Common myeloid progenitor, CD34-positive (primary cell): Measurements from ENCODE around the gene TSFM.

Experiments
- CTCF ChIA-PET: fragments of 350-600 bp; sonication (Branson Sonifier 250); formaldehyde crosslinking; loops from one replicate; lab custom pipeline; 2021; ENCODE audit warnings: antibody characterized with exemption; lab: Charles Lee
- POLR2A ChIA-PET: fragments of 350-600 bp; sonication (Branson Sonifier 250); formaldehyde crosslinking; loops from one replicate; lab custom pipeline; 2021; ENCODE audit warnings: antibody characterized with exemption; lab: Charles Lee
- DNase-seq, 3 donors: peaks; one replicate each; pipeline versions ENCODE4 v3.0.0 to v3.0.0-alpha.2; 2013
- H3K27ac ChIP-seq, 2 experiments: 1 replicate in 1 of 2; 2 replicates in 1 of 2; pipeline ENCODE4 v1.7.0; 2013; ENCODE audit warnings: inconsistent platforms in 2 of 2, low read length in 2 of 2, mild to moderate bottlenecking in 2 of 2, low read depth in 1 of 2, moderate library complexity in 1 of 2; ENCODE audit not compliant: severe bottlenecking in 2 of 2, insufficient read depth in 1 of 2, poor library complexity in 1 of 2
- H3K27me3 ChIP-seq, 5 experiments: replicated peaks in 2 of 5; 1 replicate in 3 of 5; 2 replicates in 2 of 5; pipeline versions ENCODE4 v1.6.1 to v1.7.0; 2013; ENCODE audit warnings: low read length in 4 of 5, mild to moderate bottlenecking in 2 of 5, moderate library complexity in 2 of 5, inconsistent platforms in 1 of 5; ENCODE audit not compliant: insufficient read depth in 5 of 5, control insufficient read depth in 4 of 5
- H3K36me3 ChIP-seq, 4 experiments: 1 replicate in 2 of 4; 2 replicates in 2 of 4; pipeline versions ENCODE4 v1.6.1 to v1.7.0; 2013; ENCODE audit warnings: low read length in 3 of 4, control low read depth in 1 of 4, mild to moderate bottlenecking in 1 of 4; ENCODE audit not compliant: control insufficient read depth in 4 of 4, insufficient read depth in 4 of 4
- H3K4me1 ChIP-seq, 4 experiments: 1 replicate in 3 of 4; 2 replicates in 1 of 4; pipeline versions ENCODE4 v1.6.1 to v1.7.1; 2013; ENCODE audit warnings: low read length in 3 of 4, mild to moderate bottlenecking in 3 of 4, control low read depth in 1 of 4, inconsistent platforms in 1 of 4, moderate library complexity in 1 of 4; ENCODE audit not compliant: control insufficient read depth in 4 of 4, insufficient read depth in 4 of 4; ENCODE audit errors: control extremely low read depth in 1 of 4
- H3K4me3 ChIP-seq, 7 experiments: 1 replicate in 4 of 7; 2 replicates in 3 of 7; pipeline versions ENCODE4 v1.5.1 to v1.7.0; 2013; ENCODE audit warnings: mild to moderate bottlenecking in 7 of 7, low read length in 6 of 7, moderate library complexity in 6 of 7, inconsistent platforms in 2 of 7, low read depth in 2 of 7, control low read depth in 1 of 7; ENCODE audit not compliant: insufficient read depth in 4 of 7, control insufficient read depth in 1 of 7; ENCODE audit errors: extremely low read depth in 1 of 7
- H3K9me3 ChIP-seq, 5 experiments: 1 replicate in 4 of 5; 2 replicates in 1 of 5; pipeline versions ENCODE4 v1.6.1 to v1.7.1; 2013; ENCODE audit warnings: low read length in 4 of 5, mild to moderate bottlenecking in 2 of 5, inconsistent platforms in 1 of 5, low read depth in 1 of 5, moderate library complexity in 1 of 5; ENCODE audit not compliant: control insufficient read depth in 4 of 5, insufficient read depth in 2 of 5; ENCODE audit errors: control extremely low read depth in 1 of 5
- WGBS: methylation state at CpG from one replicate; pipeline ENCODE4 v1.1.5; 2013; ENCODE audit not compliant: insufficient coverage; 5-methylcytosine and 5-hydroxymethylcytosine counted together

Gene TSFM

GRCh38 chr12:57811028-57811755, 28.6 kb downstream of the TSFM start:
- Histone ChIP-seq H3K4me1 (no peaks in the 10 kb centered on the region), H3K9me3 (no peaks in the 10 kb centered on the region), H3K36me3 (peaks cover 3 to 22% (median 16%) of the 10 kb centered on the region in 4 experiments), H3K4me3 (no peak overlapping the region), H3K27ac (no peak overlapping the region), H3K27me3 (no peaks in the 10 kb centered on the region)
- no peak for DNase-seq
- POLR2A ChIA-PET: no interaction called here
- WGBS: 96% methylated on average over 10 of the region's 10 CpGs
- CTCF ChIA-PET: interaction anchor here (1.0 to 5.4 kb wide), 5 partner anchors 10 to 17 kb away, joined by 3 to 41 read pairs (median 8); no protein-coding TSS in a partner anchor

DNA sequence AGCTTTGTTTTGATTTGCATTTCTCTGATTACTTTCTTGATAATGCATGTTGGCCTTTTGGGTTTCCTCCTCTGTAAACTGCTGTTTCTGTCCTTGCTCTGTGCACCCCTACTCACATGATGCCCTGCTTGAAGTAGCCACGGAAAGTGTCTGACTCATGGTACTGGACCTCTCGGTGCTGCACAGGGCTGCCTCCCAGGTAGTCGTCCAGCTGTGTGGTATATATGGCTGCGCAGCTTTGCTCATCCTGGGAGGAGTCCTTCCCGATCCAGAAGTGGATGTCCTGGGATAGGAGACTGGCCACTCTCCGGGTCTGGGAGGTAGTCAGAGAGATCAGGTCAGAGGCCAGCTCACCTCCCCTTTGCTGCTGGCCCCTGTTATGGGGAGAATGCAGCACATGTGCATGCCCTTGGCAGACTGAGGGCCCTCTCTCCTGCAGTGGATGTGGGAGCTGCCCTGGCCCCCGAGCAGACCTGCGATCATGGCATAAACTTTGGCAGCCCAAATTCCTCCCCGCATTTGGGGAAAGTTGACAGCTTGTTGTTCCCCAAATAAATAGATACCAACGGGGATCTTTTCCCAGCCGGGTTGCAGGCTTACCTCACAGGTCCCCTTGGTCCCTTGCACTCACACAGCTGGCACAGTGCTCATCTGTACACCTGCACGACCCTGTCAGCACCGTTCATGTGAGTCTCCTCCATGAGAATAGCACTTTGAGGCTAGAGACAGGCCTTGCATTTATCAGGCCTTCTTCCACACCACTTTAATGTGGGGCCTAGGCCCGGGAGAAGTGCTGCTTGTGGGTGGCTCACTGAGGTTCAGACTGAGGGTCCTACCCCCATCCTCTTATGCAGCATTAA, 30.8 kb downstream of the TSFM start:
- POLR2A ChIA-PET: no interaction called here

DNA sequence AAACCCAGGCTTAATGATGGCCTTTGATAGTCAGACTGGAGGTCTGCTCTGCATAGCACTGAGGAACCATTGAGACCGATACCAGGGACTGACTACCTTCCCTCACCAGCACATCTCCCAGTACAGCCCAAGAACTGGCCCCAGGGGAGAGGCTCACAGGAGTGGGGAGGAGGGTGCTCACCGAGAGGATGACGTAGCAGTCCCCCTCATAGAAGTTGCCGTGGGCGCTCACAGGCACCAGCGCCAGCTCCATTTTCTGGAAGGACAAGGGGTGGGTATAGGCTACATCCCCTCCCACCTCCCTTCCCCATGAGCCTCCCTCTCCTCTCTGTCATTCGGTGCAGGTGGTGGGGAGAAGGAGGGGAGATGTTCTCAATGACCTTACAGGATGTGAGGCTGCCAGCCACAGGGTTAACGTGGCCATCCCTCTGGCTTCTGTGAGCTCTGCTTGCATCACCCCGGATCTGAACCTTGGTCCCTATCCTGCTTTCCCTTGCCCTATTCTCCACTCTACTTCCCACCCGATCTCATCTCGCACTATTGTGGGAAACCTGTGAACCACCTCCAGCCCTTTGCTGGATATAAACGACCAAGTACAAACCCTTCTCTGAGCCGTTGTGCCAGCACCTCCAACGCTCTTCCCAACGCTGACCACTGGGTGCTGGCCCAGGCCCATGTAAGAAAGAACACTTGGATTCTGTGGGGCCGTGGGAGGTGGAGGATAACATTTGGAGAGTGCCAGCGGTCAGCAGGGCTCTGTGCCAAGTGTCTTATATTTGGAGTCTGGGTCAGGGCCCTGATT, 31.6 kb downstream of the TSFM start:
- no peaks in the 10 kb centered on the region for H3K27me3 ChIP-seq
- WGBS: 100% methylated on average over 5 of the region's 17 CpGs
- H3K9me3 ChIP-seq: no peaks in the 10 kb centered on the region
- POLR2A ChIA-PET: no interaction called here
- no peak for DNase-seq
- H3K27ac ChIP-seq: no peak overlapping the region
- no peak overlapping the region for H3K4me3 ChIP-seq
- peaks cover 7 to 17% (median 8%) of the 10 kb centered on the region in 4 experiments for H3K36me3 ChIP-seq
- H3K4me1 ChIP-seq: peaks cover 0 to 10% (median 3%) of the 10 kb centered on the region in 4 experiments
- CTCF ChIA-PET: interaction anchor here (1.3 to 5.4 kb wide), 7 partner anchors 7 to 82 kb away, joined by 4 to 41 read pairs (median 8); no protein-coding TSS in a partner anchor

More for the DNA sequence above, 30.8 kb downstream of the TSFM start:
- H3K9me3 ChIP-seq: no peaks in the 10 kb centered on the region
- H3K27ac ChIP-seq: no peak overlapping the region
- DNase-seq: no peak
- H3K27me3 ChIP-seq: no peaks in the 10 kb centered on the region
- CTCF ChIA-PET: interaction anchor here (1.1 to 5.4 kb wide), 5 partner anchors 12 to 25 kb away, joined by 3 to 41 read pairs (median 6); no protein-coding TSS in a partner anchor
- peaks cover 0 to 10% (median 3%) of the 10 kb centered on the region in 4 experiments for H3K4me1 ChIP-seq
- H3K36me3 ChIP-seq: peaks cover 2 to 14% (median 5%) of the 10 kb centered on the region in 4 experiments
- WGBS: 97% methylated on average over 10 of the region's 14 CpGs
- H3K4me3 ChIP-seq: no peak overlapping the region

GRCh38 chr12:57815177-57816000, 32.8 kb downstream of the TSFM start:
- no peak for DNase-seq
- no peaks in the 10 kb centered on the region for H3K9me3 ChIP-seq
- ChIA-PET POLR2A (no interaction called here), CTCF (interaction anchor here (0.9 to 5.2 kb wide), 7 partner anchors 9 to 126 kb away, joined by 3 to 39 read pairs (median 5); partner anchors contain the start of gene ATP23)
- peaks cover 0 to 10% (median 3%) of the 10 kb centered on the region in 4 experiments for H3K4me1 ChIP-seq
- H3K27me3 ChIP-seq: no peaks in the 10 kb centered on the region
- peaks cover 7 to 20% (median 10%) of the 10 kb centered on the region in 4 experiments for H3K36me3 ChIP-seq
- H3K4me3 ChIP-seq: no peak overlapping the region
- 95% methylated on average over 9 of the region's 13 CpGs for WGBS
- no peak overlapping the region for H3K27ac ChIP-seq

DNA sequence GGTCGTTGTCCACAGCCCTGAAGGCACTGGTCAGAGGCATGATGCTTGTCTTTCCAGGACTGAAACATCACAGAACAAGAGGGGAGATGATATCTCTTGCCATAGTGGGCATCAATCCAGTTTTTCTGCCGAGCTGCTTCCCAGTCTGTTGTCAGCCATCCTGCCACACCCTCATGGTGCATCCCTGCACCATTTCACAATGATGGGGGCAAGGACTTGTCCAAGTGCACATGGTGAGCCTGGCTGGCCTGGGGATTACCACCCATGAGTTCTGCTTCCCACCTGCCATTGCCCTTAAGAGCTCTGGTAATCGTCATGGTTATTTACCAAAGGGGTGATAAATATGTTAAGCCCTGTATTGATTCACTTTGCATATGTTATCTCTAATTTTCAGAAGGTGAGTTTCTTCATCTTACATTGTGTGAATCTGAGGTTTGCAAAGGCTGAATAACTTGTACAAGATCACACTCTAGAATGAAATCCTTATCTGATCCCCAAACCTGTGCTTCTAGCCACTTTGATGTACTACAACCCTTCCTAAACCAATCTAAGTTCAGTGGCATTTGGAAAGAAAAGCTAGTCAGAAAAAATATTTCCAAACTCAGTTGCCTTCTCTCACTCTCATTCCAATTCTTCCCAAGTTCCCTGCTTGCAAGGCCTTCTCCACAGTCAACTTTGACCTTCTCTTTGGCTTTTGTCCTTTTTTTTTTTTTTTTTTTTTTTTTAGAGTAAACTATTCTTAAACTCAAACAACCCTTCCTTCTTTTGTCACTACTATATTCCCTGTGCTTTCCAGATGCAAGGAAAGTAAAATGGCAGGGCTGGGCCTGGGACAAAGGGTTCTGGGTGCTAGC, 33.6 kb downstream of the TSFM start:
- POLR2A ChIA-PET: no interaction called here
- peaks cover 7 to 21% (median 14%) of the 10 kb centered on the region in 4 experiments for H3K36me3 ChIP-seq
- H3K27me3 ChIP-seq: no peaks in the 10 kb centered on the region
- no peak overlapping the region for H3K27ac ChIP-seq
- H3K4me3 ChIP-seq: no peak overlapping the region
- H3K9me3 ChIP-seq: no peaks in the 10 kb centered on the region
- 88% methylated on average over 2 of the region's 3 CpGs for WGBS
- CTCF ChIA-PET: interaction anchor here (0.9 to 5.2 kb wide), 9 partner anchors 9 to 125 kb away, joined by 3 to 39 read pairs (median 4); partner anchors contain the start of gene ATP23
- no peak for DNase-seq
- peaks cover 0 to 10% (median 3%) of the 10 kb centered on the region in 4 experiments for H3K4me1 ChIP-seq
